WTC11 (cell line): ENCODE measurements around the gene NFIA. TPM values are rescaled to one million over a fixed set of nuclear protein-coding genes. Genes with fewer than 3 reads are reported as not detected.

ENCODE experiments used
- ATAC-seq: fragments of 200-7000 bp; cut with Tn5 transposase; 2 replicates; pipeline ENCODE4 v1.10.0; 2021; ENCODE audit warnings: mild to moderate bottlenecking, moderate library complexity
- CTCF ChIA-PET: fragments of 300-600 bp; sonication (Branson Sonifier 250); formaldehyde crosslinking; loops from one replicate; lab custom pipeline; 2021; ENCODE audit warnings: antibody characterized with exemption; lab: Charles Lee
- POLR2A ChIA-PET: fragments of 350-600 bp; sonication (Branson Sonifier 250); formaldehyde crosslinking; loops from one replicate; lab custom pipeline; 2021; ENCODE audit warnings: antibody characterized with exemption; lab: Charles Lee
- DNase-seq: peaks from one replicate; pipeline ENCODE4 v3.0.0; 2021; ENCODE audit warnings: low spot score
- H3K27ac Mint-ChIP-seq: 2 replicates; pipeline ENCODE4 v1.8.0; 2021; ENCODE audit warnings: mixed read lengths
- H3K27me3 Mint-ChIP-seq: 2 replicates; pipeline ENCODE4 v1.8.0; 2021; ENCODE audit warnings: low read depth, mild to moderate bottlenecking, moderate library complexity, mixed read lengths
- H3K36me3 Mint-ChIP-seq: 2 replicates; pipeline ENCODE4 v1.8.0; 2021; ENCODE audit warnings: mixed read lengths
- H3K4me1 Mint-ChIP-seq: 2 replicates; pipeline ENCODE4 v1.8.0; 2022; ENCODE audit warnings: mixed read lengths
- H3K4me3 Mint-ChIP-seq: 2 replicates; pipeline ENCODE4 v1.8.0; 2021; ENCODE audit warnings: mild to moderate bottlenecking, moderate library complexity, mixed read lengths
- H3K9me3 Mint-ChIP-seq: 2 replicates; pipeline ENCODE4 v1.8.0; 2021; ENCODE audit warnings: mixed read lengths
- ARID4B ChIP-seq: sonication (generic); formaldehyde crosslinking; IDR thresholded peaks from 2 replicates; pipeline ENCODE4 v1.8.0; 2023; ENCODE audit warnings: missing genetic modification reagents, mild to moderate bottlenecking, borderline replicate concordance
- ERG ChIP-seq: fragments of 250-450 bp; sonication (Bioruptor Pico); IDR thresholded peaks from 2 replicates; pipeline ENCODE4 v1.8.0; 2021; ENCODE audit warnings: mild to moderate bottlenecking
- GABPB1 ChIP-seq: sonication (generic); formaldehyde crosslinking; IDR thresholded peaks from 2 replicates; pipeline ENCODE4 v1.8.1; 2023; ENCODE audit warnings: mild to moderate bottlenecking, missing genetic modification reagents
- GRHL2 ChIP-seq: fragments of 250-450 bp; sonication (Bioruptor Pico); IDR thresholded peaks from 2 replicates; pipeline ENCODE4 v1.8.0; 2022; ENCODE audit warnings: mild to moderate bottlenecking, moderate library complexity; ENCODE audit not compliant: insufficient replicate concordance, severe bottlenecking
- IRF1 ChIP-seq: sonication (generic); formaldehyde crosslinking; IDR thresholded peaks from 2 replicates; pipeline ENCODE4 v1.8.0; 2023; ENCODE audit warnings: missing genetic modification reagents
- JUN ChIP-seq: sonication (generic); formaldehyde crosslinking; IDR thresholded peaks from 2 replicates; pipeline ENCODE4 v1.8.0; 2023; ENCODE audit warnings: mild to moderate bottlenecking, missing genetic modification reagents
- KAT7 ChIP-seq: sonication (generic); formaldehyde crosslinking; IDR thresholded peaks from 2 replicates; pipeline ENCODE4 v1.8.1; 2023; ENCODE audit warnings: missing genetic modification reagents, mild to moderate bottlenecking, borderline replicate concordance
- NR3C1 ChIP-seq: sonication (generic); formaldehyde crosslinking; conservative IDR thresholded peaks from 2 replicates; pipeline ENCODE4 v1.8.1; 2023; ENCODE audit warnings: low read depth, mild to moderate bottlenecking, missing genetic modification reagents
- PRRX2 ChIP-seq: fragments of 250-450 bp; sonication (Bioruptor Pico); IDR thresholded peaks from 2 replicates; pipeline ENCODE4 v1.8.0; 2021; ENCODE audit warnings: mild to moderate bottlenecking
- SMAD3 ChIP-seq: sonication (generic); formaldehyde crosslinking; IDR thresholded peaks from 2 replicates; pipeline ENCODE4 v1.8.0; 2022; ENCODE audit warnings: missing genetic modification reagents, mild to moderate bottlenecking, borderline replicate concordance
- ZNF263 ChIP-seq: sonication (generic); formaldehyde crosslinking; IDR thresholded peaks from 2 replicates; pipeline ENCODE4 v1.8.1; 2022; ENCODE audit warnings: low read depth, mild to moderate bottlenecking, moderate library complexity, missing genetic modification reagents
- ZNF423 ChIP-seq: fragments of 250-450 bp; sonication (Bioruptor Pico); IDR thresholded peaks from 2 replicates; pipeline ENCODE4 v2.1.2; 2022; ENCODE audit warnings: mild to moderate bottlenecking, moderate library complexity
- total RNA-seq: library from RNA; stranded (reverse); gene quantifications from 3 replicates; pipeline ENCODE4 v1.2.3, GENCODE V29; 2021
- TF ChIP-seq, protein P1 (sequence below): fragments of 250-450 bp; sonication (Bioruptor Pico); IDR thresholded peaks from 2 replicates; pipeline ENCODE4 v2.1.2; 2022; ENCODE audit warnings: mild to moderate bottlenecking, moderate library complexity
- TF ChIP-seq, protein P2 (sequence below): fragments of 250-450 bp; sonication (Bioruptor Pico); IDR thresholded peaks from 2 replicates; pipeline ENCODE4 v1.9.0; 2021; ENCODE audit warnings: mild to moderate bottlenecking
- TF ChIP-seq, protein P3 (sequence below): sonication (generic); formaldehyde crosslinking; IDR thresholded peaks from 2 replicates; pipeline ENCODE4 v1.8.1; 2022; ENCODE audit warnings: mild to moderate bottlenecking, moderate library complexity, missing genetic modification reagents
- TF ChIP-seq, protein P4 (sequence below): sonication (generic); formaldehyde crosslinking; conservative IDR thresholded peaks from 2 replicates; pipeline ENCODE4 v1.8.1; 2022; ENCODE audit warnings: mild to moderate bottlenecking, missing genetic modification reagents
- TF ChIP-seq, protein P5 (sequence below): sonication (generic); formaldehyde crosslinking; IDR thresholded peaks from 2 replicates; pipeline ENCODE4 v1.8.1; 2023; ENCODE audit warnings: mild to moderate bottlenecking, missing genetic modification reagents

NFIA gene
- total RNA-seq, 1 experiment from 2014 or later: 16.7 TPM

- DNase-seq: no peak
- Mint-ChIP-seq H3K4me3 (no peak overlapping the region), H3K9me3 (peaks cover 13% of the 10 kb centered on the region; the same call in 1 of the 2 replicates), H3K27me3 (no peaks in the 10 kb centered on the region), H3K4me1 (peaks cover 19% of the 10 kb centered on the region), H3K36me3 (no peaks in the 10 kb centered on the region), H3K27ac (peak overlapping the region; percentile 58)
- ChIA-PET POLR2A (no interaction called here), CTCF (interaction anchor here (0.6 to 1.9 kb wide), 5 partner anchors 11 to 395 kb away, joined by 3 to 9 read pairs (median 4); no protein-coding TSS in a partner anchor)
- TF ChIP-seq SMAD3 (CRISPR knock-in tag) (no peak), NR3C1 (CRISPR knock-in tag) (no peak), PRRX2 (CRISPR knock-in tag) (no peak)
- TF ChIP-seq, protein P1, sequence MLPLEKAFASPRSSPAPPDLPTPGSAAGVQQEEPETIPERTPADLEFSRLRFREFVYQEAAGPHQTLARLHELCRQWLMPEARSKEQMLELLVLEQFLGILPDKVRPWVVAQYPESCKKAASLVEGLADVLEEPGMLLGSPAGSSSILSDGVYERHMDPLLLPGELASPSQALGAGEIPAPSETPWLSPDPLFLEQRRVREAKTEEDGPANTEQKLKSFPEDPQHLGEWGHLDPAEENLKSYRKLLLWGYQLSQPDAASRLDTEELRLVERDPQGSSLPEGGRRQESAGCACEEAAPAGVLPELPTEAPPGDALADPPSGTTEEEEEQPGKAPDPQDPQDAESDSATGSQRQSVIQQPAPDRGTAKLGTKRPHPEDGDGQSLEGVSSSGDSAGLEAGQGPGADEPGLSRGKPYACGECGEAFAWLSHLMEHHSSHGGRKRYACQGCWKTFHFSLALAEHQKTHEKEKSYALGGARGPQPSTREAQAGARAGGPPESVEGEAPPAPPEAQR (CRISPR knock-in tag): no peak
- TF ChIP-seq, protein P2, sequence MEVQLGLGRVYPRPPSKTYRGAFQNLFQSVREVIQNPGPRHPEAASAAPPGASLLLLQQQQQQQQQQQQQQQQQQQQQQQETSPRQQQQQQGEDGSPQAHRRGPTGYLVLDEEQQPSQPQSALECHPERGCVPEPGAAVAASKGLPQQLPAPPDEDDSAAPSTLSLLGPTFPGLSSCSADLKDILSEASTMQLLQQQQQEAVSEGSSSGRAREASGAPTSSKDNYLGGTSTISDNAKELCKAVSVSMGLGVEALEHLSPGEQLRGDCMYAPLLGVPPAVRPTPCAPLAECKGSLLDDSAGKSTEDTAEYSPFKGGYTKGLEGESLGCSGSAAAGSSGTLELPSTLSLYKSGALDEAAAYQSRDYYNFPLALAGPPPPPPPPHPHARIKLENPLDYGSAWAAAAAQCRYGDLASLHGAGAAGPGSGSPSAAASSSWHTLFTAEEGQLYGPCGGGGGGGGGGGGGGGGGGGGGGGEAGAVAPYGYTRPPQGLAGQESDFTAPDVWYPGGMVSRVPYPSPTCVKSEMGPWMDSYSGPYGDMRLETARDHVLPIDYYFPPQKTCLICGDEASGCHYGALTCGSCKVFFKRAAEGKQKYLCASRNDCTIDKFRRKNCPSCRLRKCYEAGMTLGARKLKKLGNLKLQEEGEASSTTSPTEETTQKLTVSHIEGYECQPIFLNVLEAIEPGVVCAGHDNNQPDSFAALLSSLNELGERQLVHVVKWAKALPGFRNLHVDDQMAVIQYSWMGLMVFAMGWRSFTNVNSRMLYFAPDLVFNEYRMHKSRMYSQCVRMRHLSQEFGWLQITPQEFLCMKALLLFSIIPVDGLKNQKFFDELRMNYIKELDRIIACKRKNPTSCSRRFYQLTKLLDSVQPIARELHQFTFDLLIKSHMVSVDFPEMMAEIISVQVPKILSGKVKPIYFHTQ (CRISPR knock-in tag): no peak
- peak; percentile 62 for ATAC-seq
These were observed 354.2 kb downstream of the NFIA start for GRCh38 chr1:61436491-61437120.

DNA sequence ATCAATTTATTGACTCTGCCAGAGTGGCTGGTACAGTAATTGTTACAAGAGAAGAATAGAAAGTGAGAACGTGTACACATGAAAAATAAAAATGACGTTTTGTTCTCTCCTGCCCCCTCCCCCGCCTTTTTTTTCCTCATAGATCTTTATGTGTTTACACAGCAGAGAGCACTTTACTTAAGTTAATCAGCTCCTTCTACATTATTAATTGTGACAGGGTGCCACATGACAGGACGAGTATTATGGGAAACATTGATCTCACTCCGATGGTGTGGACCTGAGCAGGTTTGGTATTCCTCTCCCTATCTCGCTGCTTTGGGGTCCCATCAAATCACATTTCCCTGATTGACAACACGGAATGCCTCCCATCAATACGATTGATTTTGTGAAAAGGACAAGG, 356.9 kb downstream of the NFIA start:
- ChIA-PET CTCF (no interaction called here), POLR2A (no interaction called here)
- Mint-ChIP-seq H3K27me3 (no peaks in the 10 kb centered on the region), H3K36me3 (no peaks in the 10 kb centered on the region), H3K27ac (peak overlapping the region; percentile 43; the same call in 1 of the 2 replicates), H3K9me3 (peaks cover 13% of the 10 kb centered on the region; the same call in 1 of the 2 replicates), H3K4me3 (no peak overlapping the region), H3K4me1 (peaks cover 45% of the 10 kb centered on the region)
- ATAC-seq (no peak), DNase-seq (no peak)
- TF ChIP-seq, protein P3, sequence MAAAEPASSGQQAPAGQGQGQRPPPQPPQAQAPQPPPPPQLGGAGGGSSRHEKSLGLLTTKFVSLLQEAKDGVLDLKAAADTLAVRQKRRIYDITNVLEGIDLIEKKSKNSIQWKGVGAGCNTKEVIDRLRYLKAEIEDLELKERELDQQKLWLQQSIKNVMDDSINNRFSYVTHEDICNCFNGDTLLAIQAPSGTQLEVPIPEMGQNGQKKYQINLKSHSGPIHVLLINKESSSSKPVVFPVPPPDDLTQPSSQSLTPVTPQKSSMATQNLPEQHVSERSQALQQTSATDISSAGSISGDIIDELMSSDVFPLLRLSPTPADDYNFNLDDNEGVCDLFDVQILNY (CRISPR knock-in tag): no peak
- TF ChIP-seq JUN (no peak), ERG (no peak), IRF1 (no peak), GRHL2 (no peak), ZNF263 (no peak), ARID4B (CRISPR knock-in tag) (no peak), NR3C1 (CRISPR knock-in tag) (no peak), GABPB1 (no peak), KAT7 (CRISPR knock-in tag) (no peak), ZNF423 (CRISPR knock-in tag) (no peak)
- TF ChIP-seq, protein P1 (CRISPR knock-in tag): no peak
- TF ChIP-seq, protein P4, sequence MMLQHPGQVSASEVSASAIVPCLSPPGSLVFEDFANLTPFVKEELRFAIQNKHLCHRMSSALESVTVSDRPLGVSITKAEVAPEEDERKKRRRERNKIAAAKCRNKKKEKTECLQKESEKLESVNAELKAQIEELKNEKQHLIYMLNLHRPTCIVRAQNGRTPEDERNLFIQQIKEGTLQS: no peak
- TF ChIP-seq, protein P5, sequence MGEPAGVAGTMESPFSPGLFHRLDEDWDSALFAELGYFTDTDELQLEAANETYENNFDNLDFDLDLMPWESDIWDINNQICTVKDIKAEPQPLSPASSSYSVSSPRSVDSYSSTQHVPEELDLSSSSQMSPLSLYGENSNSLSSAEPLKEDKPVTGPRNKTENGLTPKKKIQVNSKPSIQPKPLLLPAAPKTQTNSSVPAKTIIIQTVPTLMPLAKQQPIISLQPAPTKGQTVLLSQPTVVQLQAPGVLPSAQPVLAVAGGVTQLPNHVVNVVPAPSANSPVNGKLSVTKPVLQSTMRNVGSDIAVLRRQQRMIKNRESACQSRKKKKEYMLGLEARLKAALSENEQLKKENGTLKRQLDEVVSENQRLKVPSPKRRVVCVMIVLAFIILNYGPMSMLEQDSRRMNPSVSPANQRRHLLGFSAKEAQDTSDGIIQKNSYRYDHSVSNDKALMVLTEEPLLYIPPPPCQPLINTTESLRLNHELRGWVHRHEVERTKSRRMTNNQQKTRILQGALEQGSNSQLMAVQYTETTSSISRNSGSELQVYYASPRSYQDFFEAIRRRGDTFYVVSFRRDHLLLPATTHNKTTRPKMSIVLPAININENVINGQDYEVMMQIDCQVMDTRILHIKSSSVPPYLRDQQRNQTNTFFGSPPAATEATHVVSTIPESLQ (CRISPR knock-in tag): no peak
